ENCODE data around the gene MYO1D. TPM values are rescaled to one million over a fixed set of nuclear protein-coding genes. Genes with fewer than 3 reads are reported as not detected.

The MYO1D gene
- total RNA-seq, 1 experiment from 2014 or later, result 1.3 TPM

GRCh38 chr17:32759476-32759875 is 117.4 kb downstream of the MYO1D start:
- ATAC-seq, result no peak
- H3K4me1 ChIP-seq (ENCODE audit: control insufficient read depth, insufficient read depth, low read length), result no peaks in the 10 kb centered on the region
- no peak overlapping the region for H3K27ac ChIP-seq (ENCODE audit: low read length)
- POLR2A ChIA-PET, result no interaction called here
- in situ Hi-C loops (cut with HindIII; ENCODE audit: low pct_unique_long_range_greater_than_20kb, low sequenced_read_pairs) (no loop called here), intact Hi-C loops (cut with micrococcal nuclease; ENCODE audit: unreplicated experiment) (no loop called here)
- no peak for DNase-seq (ENCODE audit: low read depth, low spot score)
- CTCF ChIA-PET, result no interaction called here
- no peak overlapping the region for H3K4me3 ChIP-seq (ENCODE audit: low read depth in 2 of 2, low read length in 2 of 2)
- H3K27me3 ChIP-seq (ENCODE audit: control insufficient read depth, insufficient read depth, low read length), result peaks cover 6% of the 10 kb centered on the region
- no peak for TF ChIP-seq CTCF (IDR thresholded peaks at IDR 0.05)
- TF ChIP-seq SIN3A (IDR thresholded peaks at IDR 0.05; ENCODE audit: borderline replicate concordance, insufficient read depth, low read depth, low read length), result no peak
- TF ChIP-seq POLR2AphosphoS5 (IDR thresholded peaks at IDR 0.05; ENCODE audit: low read depth, low read length), result no peak
- TF ChIP-seq REST (IDR thresholded peaks at IDR 0.05; ENCODE audit: insufficient read depth in 1 of 2, low read depth in 2 of 2, low read length in 1 of 2), result no peak
- no peak for TF ChIP-seq TCF7L2 (IDR thresholded peaks at IDR 0.05; ENCODE audit: low read depth, low read length)
- no peaks in the 10 kb centered on the region for H3K36me3 ChIP-seq (ENCODE audit: control insufficient read depth, insufficient read depth, low read length)
- H3K9me3 ChIP-seq (ENCODE audit: control insufficient read depth, insufficient read depth, low read depth, low read length), result no peaks in the 10 kb centered on the region
- no TSS peak for BruUV-seq (replicated peaks)

- TF ChIP-seq REST (IDR thresholded peaks at IDR 0.05; ENCODE audit: insufficient read depth in 1 of 2, low read depth in 2 of 2, low read length in 1 of 2) (no peak), POLR2AphosphoS5 (IDR thresholded peaks at IDR 0.05; ENCODE audit: low read depth, low read length) (no peak), CTCF (IDR thresholded peaks at IDR 0.05) (no peak), SIN3A (IDR thresholded peaks at IDR 0.05; ENCODE audit: borderline replicate concordance, insufficient read depth, low read depth, low read length) (no peak), TCF7L2 (IDR thresholded peaks at IDR 0.05; ENCODE audit: low read depth, low read length) (no peak)
- POLR2A ChIA-PET, result no interaction called here
- H3K27me3 ChIP-seq (ENCODE audit: control insufficient read depth, insufficient read depth, low read length), result peaks cover 6% of the 10 kb centered on the region
- H3K36me3 ChIP-seq (ENCODE audit: control insufficient read depth, insufficient read depth, low read length), result no peaks in the 10 kb centered on the region
- intact Hi-C loops (cut with micrococcal nuclease; ENCODE audit: unreplicated experiment), result no loop called here
- DNase-seq (ENCODE audit: low read depth, low spot score) (no peak), ATAC-seq (no peak)
- no peaks in the 10 kb centered on the region for H3K4me1 ChIP-seq (ENCODE audit: control insufficient read depth, insufficient read depth, low read length)
- CTCF ChIA-PET, result no interaction called here
- BruUV-seq (replicated peaks), result no TSS peak
- H3K9me3 ChIP-seq (ENCODE audit: control insufficient read depth, insufficient read depth, low read depth, low read length), result no peaks in the 10 kb centered on the region
- H3K27ac ChIP-seq (ENCODE audit: low read length), result no peak overlapping the region
- no peak overlapping the region for H3K4me3 ChIP-seq (ENCODE audit: low read depth in 2 of 2, low read length in 2 of 2)
- in situ Hi-C loops (cut with HindIII; ENCODE audit: low pct_unique_long_range_greater_than_20kb, low sequenced_read_pairs), result no loop called here
Measured at GRCh38 chr17:32757963-32758362, 119.0 kb downstream of the MYO1D start.

Data from Panc1 (cell line).